Activated CD8-positive, alpha-beta memory T cell treated with anti-CD3 and anti-CD28 coated beads for 24 hours (primary cell): Measurements from ENCODE around the gene TGM5.
"Not testable (repeated sequence)": the region's sequence is repeated elsewhere in the genome, so short reads cannot be mapped to it uniquely, and the experiment has no call there.

Experiments
- DNase-seq: peaks from one replicate; pipeline ENCODE4 v3.0.0-alpha.2; 2020

The TGM5 gene

DNA sequence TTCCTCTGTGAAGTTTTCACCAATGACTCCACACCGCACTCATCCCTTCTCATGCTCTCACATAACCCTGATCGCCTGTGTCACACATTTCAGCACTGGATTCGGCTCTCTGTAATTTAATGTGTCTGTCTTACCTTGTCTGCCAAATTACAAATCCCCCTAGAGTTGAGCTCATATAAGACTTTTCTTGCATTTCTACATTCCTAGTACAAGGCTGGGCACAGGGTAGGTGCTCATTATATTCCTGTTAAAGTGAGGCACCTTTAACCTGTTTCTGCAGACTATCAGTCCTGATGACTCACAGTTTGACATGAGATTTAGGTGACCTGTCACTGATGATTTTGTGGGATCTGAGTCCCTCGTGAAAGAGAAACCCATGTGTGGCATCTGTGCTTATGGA lies 22.6 kb downstream of the TGM5 start:
- DNase-seq: no peak

DNA sequence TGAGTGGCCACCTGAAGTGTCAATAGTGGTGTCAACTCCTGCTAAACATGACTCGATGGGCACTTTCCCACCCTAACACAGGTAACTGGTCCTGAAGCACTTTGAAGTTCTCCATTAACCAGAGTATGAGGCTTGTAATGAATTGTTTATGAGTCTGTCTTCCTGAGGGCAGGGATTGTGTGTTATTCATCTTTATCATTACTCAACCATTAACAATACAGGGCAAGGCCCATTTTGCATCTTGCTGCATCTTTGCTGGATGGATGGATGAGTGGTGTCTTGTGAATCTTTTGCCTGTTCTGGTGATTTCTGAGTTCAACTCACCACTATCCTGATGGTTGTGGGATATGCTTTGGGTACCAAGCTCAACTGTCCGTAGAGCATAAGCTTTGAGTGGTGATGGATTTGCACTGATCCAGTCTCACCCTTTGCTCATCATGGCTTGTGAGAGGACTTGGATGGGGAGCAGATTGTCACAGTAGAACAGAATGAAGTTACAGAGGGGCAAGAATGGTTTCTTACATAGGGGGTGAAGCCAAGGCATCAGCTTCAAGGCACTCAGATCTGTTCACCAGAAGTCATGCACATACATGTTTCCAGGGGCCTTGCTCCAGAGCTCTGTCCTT lies 23.6 kb downstream of the TGM5 start:
- DNase-seq: no peak

DNA sequence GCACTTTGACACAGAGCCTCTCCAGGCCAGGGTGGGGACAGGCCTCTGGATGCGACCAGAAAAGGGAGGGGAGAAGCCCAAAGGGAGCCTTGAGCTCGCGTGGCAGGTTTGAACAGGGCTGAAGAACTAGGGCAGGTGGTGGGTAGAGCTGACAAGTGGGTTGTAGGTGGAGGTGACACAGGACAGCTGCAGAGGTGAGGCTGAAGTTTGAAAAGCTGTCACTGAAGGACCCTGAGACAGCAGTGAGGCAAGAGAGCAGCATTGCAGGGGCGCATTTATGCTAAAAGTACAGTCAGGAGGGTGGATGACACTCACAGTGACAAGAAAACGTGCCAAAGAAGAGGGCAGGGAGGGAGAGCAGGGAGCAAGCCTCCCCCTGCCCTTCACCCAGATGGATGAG lies 24.1 kb downstream of the TGM5 start:
- DNase-seq: no peak

DNA sequence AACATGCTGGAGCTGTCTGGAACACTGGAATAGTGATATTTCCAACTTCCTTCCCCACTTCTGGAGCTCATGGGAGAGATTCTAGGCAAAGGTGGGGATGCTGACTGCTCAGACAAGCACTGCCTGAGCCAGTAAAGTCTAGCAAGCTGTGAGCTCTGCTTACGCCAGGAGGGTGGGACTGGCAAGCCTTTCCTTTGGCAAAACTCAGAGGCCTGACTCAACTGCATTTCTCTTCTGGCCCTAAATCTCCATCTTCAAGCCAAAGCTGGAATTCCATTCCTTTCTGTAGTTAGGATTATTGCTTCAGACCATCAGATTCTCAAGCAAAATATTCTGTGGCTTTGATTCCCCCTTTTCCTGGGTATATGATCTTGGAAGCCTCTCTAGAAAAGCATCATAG lies 25.6 kb downstream of the TGM5 start:
- DNase-seq: no peak

DNA sequence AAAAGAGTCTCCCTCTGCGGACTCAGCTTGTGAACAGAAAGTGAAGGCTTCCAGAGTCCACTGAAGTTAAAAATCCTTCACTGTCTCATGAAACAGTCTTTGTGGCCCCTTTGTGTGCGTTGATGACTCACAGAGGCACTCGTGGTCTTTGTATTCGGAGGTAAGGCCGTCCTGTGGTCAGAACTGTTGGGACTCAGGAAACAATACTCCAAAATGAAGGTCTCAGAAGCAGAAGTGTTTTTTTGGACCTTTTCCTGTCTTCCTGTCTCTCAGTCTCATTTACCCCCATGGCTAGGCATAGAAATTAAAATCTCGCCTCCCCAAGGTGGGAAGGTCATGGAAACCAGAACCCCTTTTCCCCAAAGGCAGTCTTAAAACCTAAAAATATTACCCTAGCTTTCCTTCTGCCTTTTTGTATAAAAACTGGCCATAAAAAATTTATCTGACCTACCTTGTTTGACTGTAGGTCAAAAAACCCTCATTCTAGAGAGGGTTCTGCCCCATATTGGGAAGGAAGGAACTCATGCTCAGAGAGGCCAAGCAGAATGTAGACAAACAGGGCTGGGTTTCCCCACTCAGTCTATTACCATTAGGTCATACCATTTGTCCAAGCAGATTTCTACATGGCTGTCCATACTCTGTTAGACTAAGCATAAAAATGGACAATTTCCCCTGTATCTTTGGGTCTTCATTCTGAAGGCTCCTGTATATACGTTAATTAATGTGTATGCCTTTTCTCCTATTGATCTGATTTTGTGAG lies 26.8 kb downstream of the TGM5 start:
- no peak for DNase-seq

DNA sequence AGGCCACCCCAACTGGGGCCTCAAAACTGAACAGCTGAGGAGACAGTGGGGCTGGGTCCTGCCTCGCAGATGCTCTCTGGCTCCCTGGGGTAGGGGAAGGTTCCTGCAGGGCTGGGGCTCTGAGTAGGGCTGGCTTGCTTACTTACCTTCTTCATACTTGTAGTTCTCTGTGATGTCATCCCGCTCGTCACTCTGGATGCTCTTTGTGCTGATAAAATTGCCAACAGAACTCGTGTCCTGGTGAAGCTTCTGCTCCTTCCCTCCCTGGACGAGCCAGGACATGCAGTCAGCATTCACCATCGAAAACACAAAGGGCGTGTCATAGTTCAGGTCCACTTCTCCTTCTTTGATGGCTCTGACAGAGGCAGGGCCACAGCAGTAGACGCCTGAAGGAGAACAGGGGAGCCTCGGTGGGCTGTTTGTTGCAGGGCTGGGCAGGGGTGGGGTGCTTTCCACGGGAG lies 28.0 kb downstream of the TGM5 start:
- peak; percentile 37 for DNase-seq

DNA sequence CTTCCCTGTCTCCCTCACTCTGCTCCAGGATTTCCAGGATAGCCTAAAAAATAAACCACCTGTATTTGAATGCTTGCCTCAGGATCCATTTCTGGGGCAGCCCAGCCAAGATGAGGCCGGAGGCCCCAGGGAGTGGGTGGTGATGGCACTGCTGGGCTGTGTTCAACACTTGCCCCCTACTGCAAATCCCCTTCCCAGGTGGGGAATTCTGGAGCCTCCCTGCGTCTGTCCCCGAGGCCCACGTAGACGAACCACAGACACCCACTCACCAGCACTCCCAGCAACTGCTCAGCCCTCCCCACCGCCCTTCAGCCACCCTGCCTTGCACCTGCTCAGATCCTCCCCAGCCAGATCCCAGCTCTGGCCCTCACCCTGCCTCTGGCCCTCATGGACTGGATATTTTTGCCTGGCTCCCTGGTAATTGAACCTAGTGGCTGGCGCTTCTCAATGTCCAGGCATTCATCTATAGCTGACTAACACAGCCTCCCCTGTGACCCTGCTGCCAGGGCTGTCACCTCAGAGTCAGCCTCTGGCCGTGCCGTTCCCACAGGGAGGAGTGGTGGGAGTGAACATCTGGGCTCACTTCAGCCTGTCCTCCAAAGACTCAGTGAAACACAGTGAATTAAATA lies 28.8 kb downstream of the TGM5 start:
- DNase-seq: no peak

DNA sequence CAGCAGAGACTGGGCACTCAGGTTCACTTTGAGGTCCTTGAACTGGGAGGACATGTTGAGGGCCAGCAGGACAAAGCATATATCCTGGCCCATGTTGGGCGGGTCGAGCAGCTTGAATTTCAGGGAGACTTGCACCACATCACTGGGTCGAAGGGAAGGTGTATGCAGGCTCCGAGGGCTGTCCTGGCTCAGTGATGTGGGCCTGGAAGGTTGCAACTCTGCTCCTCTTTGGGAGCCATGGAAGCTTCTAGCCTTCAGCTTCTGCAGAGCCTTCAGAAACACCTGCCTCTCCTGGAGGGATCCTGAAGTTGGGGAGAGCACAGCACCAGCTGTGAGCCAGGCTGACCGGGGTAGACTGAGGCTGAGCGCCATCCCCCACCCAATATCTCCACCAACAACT lies 31.2 kb downstream of the TGM5 start:
- no peak for DNase-seq

DNA sequence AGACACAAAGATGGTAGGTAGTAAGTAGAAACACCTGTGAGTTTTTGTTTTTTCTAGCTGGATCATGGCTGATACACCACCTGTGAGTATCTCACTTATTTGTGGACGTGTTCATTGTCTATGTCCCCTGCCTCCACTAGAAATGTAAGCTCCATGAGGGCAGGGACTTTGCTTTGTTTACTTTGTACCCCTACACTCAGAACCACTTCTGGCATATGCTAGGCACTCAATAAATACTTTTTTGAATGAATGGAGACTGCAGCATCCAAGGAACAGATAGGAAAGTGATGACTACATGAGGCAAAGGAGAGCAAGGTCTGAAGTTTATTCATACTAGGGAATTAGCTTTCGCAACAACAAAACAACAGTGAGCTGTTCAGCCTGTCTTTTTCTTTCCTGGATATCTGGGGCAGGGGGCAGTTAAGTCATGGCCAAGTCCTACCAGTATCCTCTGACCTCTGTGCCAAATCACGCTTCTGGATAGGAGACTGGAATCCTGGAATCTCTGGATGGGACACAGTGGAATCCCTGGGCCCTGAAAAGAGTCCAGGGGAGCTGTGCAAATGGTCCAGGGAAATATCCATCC lies 34.3 kb downstream of the TGM5 start:
- no peak for DNase-seq

DNA sequence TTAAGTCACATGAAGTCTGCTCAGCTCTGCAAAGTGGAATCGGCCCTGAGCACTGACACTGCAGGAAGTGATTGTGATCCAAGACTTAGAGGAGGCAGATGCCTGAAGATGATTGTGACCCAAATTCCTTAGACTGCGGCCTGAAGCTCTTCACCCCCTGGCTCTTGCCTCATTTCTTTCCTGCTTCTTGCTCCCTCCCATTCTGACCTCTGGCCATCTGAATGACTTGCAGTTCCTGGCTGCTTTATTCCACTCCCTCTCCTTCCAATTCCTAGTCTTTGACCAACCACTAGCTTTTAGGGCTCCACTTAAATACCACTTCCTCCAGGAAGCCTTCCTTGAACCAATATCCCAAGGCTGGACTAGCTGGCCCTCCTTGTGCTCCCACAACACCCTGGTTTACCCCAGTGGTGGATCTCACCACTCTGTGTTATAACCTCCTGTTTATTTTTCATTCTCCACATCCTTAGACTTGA lies 36.0 kb downstream of the TGM5 start:
- DNase-seq: no peak

DNA sequence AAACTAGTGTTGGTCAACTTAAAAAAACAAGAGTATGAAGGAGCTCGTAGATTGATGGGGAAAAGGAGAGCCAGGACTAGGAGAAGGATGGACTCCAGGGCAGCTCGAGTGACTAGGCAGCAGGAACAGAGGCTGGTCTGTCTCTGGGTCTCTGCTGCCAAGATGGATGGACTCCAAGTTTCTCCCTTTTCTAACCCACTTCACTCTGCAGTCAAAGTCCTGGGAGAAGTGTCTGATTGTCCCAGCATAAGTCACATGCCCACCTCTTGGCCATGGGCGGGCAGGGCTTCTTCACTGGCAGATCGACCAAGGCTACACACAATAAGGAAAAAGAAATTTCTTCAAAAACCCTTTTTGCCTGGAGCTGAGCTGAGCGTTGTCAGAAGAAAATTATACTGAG lies 36.8 kb downstream of the TGM5 start:
- DNase-seq: no peak

DNA sequence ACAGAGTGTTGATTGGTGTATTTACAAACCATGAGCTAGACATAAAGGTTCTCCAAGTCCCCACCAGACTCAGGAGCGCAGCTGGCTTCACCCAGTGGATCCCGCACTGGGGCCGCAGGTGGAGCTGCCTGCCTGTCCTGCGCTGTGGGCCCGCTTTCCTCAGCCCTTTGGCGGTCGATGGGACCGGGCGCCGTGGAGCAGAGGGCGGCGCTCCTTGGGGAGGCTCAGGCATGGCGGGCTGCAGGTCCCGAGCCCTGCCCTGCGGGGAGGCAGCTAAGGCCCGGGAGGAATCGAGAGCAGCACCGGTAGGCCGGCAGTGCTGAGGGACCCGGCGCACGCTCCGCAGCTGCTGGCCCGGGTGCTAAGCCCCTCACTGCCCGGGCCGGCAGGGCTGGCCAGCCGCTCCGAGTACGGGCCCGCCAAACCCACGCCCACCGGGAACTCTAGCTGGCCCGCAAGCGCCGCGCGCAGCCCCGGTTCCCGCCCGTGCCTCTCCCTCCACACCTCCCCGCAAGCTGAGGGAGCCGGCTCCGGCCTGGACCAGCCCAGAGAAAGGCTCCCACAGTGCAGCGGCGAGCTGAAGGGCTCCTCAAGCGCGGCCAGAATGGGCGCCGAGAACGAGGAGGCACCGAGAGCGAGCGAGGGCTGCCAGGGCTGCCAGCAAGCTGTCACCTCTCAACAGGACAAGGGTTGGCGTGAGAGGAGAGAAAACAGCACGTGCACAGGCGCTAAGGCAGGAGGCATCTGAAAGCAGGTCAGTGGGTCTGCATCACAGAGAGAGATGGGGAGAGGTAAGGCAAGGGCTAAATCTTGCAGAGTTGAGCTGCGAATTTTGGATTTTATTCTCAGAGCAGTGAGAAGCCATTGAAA lies 40.1 kb downstream of the TGM5 start:
- no peak for DNase-seq

DNA sequence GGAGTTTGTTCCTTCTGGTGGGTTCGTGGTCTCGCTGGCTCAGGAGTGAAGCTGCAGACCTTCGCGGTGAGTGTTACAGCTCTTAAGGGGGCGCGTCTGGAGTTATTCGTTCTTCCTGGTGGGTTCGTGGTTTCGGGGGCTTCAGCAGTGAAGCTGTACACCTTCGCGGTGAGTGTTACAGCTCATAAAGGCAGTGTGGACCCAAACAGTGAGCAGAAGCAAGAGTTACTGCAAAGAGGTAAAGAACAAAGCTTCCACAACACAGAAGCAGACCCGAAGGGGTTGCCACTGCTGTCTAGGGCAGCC lies 40.8 kb downstream of the TGM5 start:
- not testable (repeated sequence) for DNase-seq

DNA sequence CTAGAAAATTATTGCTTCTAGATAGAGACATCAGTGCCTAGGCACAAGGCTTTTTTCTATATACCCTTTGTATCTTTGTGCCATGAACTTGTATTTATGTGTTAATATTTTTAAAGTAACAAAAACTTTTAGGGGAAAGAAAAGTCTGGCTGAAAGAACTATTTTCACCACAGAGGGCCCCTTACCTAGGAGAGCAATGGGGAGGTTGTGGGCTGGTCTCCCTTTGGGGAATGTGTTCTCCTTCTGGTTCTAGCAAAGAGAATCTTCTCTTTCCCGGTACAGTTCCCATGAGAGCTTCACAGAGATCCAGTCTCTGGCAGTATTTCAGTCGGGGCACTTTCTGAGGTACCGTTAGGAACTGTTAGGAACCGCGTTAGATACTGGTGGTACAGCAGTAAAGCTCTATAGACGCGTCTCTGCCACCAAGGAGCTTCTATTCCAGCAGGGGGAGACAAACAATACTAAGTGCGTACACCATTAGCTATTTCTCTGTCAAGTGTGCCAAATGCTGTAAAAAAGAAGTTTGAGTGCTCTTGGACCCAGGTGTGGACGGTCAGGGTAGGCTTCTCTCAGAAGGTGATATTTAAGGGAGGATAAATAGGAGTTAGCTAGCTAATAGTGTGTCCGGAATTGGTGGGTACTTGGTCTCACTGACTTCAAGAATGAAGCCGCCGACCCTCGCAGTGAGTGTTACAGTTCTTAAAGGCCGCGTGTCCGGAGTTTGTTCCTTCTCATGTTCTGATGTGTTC lies 41.4 kb downstream of the TGM5 start:
- peak; percentile 64 for DNase-seq

DNA sequence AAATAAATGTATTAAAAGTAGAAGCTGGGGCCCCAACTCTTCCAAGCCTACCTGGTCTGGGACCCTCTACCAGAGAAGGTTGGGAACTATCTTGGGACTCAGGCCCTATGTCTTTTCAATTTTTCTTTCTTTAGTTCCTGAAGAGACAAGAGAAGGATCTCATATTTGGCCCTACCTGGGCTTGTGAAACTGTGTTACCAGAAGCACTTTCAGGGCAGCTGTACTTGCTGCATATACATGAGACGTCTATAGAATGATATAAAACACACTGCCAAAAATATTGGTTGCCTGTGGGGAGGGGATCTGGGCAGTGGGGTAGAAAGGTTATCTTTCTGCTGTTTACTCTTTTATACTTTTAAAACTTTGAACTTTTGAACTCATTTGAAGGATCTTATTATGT lies 45.3 kb downstream of the TGM5 start:
- DNase-seq: no peak

DNA sequence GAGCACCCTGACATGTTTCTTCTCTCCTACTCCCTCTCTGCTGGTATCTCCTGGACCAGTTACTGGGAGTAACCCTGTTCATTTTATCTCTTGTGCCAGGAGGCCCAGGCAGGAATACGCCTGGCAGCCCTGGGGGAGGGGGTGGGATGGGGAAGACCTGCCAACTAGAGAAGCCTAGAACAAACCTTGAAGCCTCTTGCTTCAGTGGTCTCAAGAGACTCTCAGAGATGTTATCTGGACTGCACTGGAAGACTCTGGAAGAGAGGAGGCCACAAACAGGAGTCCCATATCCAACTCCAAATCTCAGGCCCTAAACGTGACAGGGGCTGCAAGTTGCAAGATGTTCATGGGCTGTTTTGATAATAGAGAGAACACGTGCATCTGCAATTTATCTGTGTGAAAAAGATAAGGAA lies 45.7 kb downstream of the TGM5 start, which contains the start of gene EPB42:
TSS of gene EPB42 (minus strand) at position 28 of the 413 bp plus-strand sequence. CDS start 193 bp downstream, outside the sequence.
- no peak for DNase-seq

DNA sequence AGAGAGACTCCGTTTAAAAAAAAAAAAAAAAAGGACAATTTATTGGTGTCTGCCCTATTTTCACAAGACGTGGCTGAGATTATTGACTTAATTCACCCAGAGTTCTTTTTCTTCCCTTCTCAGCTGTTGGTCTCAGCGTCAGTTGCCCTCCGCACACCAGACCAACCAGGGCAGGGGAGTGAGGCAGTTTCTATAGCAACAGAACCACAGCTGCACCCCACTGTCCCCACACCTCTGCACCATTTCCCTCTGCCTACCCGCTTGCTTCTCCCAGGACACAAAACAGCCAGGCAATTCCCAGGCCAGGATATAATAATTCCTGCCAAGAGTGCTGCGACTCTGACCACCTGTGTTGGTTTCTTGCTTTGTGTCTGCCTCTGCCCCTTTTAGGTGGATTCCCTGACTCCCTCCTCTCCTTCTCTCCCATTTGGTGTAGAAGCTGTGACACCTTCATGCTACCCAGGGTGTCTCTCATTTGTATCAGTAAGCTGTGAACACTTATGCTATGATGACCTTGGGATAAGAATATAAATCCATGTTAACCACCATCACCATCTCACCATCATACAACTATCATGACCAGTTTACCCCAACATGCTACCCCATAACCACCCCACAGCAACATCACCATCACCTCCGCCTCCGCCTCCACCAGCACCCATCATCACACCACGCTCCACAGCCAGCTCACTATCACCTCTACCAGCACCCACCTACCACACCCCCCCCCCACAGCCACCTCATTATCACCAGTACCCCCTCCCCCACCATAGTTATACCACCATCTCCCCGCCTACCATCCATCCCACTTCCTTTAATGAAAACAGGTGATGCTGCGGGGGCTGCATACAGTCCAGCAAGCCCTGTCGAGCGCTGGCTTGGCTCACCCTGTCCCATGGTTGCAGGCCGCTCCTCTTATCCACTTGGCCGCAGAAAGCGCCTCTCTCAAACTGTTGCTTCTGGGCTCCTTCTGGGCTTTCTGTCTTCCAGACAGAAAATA lies 46.5 kb downstream of the TGM5 start:
- no peak for DNase-seq

DNA sequence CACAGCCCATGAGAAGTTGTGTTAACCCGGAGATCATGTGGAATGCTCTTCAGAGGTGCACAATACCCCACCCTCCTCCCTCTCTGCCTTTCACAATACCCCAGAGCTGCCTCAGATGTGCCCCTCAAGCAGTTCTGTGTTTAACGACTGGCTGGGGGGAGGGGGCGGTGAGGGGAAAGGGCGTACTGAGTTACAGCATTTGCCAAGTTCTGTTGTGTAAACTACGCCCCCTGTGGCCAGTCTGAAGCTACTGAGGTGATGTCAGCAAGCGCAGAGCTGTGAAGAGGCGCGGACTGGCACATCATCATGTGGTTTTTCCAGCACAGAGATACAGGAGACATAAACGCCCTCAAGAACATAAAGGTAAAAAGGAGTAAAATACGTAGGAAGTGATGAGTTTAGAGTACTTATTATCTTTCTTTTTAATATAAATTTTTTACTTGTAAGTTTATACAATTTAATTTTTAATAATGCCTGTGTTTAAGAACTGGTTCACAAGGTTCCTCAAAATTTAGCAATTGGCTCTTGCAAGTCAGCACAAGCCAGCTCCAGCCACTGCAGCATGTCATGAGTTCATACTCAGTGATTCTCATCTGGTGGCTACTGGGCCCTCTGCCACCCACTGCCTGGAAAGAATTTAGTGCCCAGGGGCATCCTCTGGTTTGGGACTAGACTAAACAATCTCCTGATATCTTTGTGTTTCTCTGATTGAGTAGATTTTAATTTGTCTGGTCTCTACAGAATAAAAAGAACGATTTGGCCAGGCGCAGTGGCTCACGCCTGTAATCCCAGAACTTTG lies 47.6 kb downstream of the TGM5 start:
- DNase-seq: no peak

DNA sequence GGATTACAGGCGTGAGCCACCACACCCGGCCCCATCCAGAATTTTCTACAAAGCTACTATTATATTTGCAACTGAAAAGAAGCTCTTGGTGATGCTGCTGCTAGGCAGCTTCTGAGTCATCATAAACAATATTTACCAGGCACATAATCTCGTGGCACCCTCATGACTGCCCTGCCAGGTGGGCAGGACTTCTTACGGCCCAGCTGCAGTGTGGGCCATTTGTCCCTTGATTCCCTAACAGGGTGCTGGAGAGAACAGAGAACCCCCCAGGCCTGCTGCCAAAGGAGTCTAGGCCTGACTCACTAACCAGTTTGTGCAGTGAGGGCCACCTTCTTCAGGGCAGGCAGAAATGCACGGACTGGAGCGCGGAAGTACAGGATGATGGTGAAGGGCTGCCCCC lies 50.8 kb downstream of the TGM5 start:
- no peak for DNase-seq
